Naive B cell (primary cell): ENCODE measurements around the gene PLAAT3. TPM values are rescaled to one million over a fixed set of nuclear protein-coding genes. Genes with fewer than 3 reads are reported as not detected.
"Not testable (repeated sequence)": the region's sequence is repeated elsewhere in the genome, so short reads cannot be mapped to it uniquely, and the experiment has no call there.

Experiments used
- ATAC-seq, 2 donors: fragments of 150-1000 bp; cut with Tn5 transposase; 2 replicates each; pipeline ENCODE4 v1.10.0; 2021; ENCODE audit warnings: low read depth in 2 of 2, mild to moderate bottlenecking in 2 of 2, moderate library complexity in 2 of 2
- DNase-seq: peaks from one replicate; pipeline ENCODE4 v3.0.0; 2022
- H3K27ac Mint-ChIP-seq, 6 donors: one replicate each; pipeline ENCODE4 v1.8.0; 2020 to 2022; ENCODE audit warnings: mild to moderate bottlenecking in 6 of 6, mixed read lengths in 6 of 6, moderate library complexity in 5 of 6, inconsistent platforms in 2 of 6
- H3K27me3 Mint-ChIP-seq, 3 donors: one replicate each; pipeline ENCODE4 v1.8.0; 2021 to 2022; ENCODE audit warnings: mixed read lengths in 3 of 3, mild to moderate bottlenecking in 1 of 3
- H3K36me3 Mint-ChIP-seq, 2 donors: one replicate each; pipeline ENCODE4 v1.8.0; 2020 to 2022; ENCODE audit warnings: mixed read lengths in 2 of 2, inconsistent platforms in 1 of 2, mild to moderate bottlenecking in 1 of 2
- H3K4me1 Mint-ChIP-seq, 3 donors: one replicate each; pipeline ENCODE4 v1.8.0; 2020 to 2022; ENCODE audit warnings: mixed read lengths in 3 of 3, inconsistent platforms in 1 of 3, mild to moderate bottlenecking in 1 of 3, moderate library complexity in 1 of 3
- H3K4me3 Mint-ChIP-seq, 8 donors: one replicate each; pipeline ENCODE4 v1.8.0; 2020 to 2022; ENCODE audit warnings: mild to moderate bottlenecking in 8 of 8, mixed read lengths in 8 of 8, moderate library complexity in 8 of 8, inconsistent platforms in 2 of 8
- H3K9me3 Mint-ChIP-seq, 7 donors: one replicate each; pipeline ENCODE4 v1.8.0; 2020 to 2022; ENCODE audit warnings: mixed read lengths in 7 of 7, mild to moderate bottlenecking in 5 of 7, inconsistent platforms in 2 of 7, moderate library complexity in 1 of 7
- polyA plus RNA-seq, 6 donors: library from polyadenylated mRNA; unstranded; fragments of 300-500 nt; fragmentation: Illumina TruSeq; gene quantifications; one replicate each; pipeline ENCODE4 v1.2.3, GENCODE V29; 2021; ENCODE audit warnings: low read depth in 6 of 6

The PLAAT3 gene
- polyA plus RNA-seq, 6 donors from 2014 or later: 0.21 to 0.40 (median 0.38) TPM; not detected in 3

- DNase-seq: no peak
- peaks cover 20 to 37% (median 21%) of the 10 kb centered on the region in 3 donors for H3K4me1 Mint-ChIP-seq
- peak; percentile 35 to 47 for ATAC-seq
- H3K36me3 Mint-ChIP-seq: no peaks in the 10 kb centered on the region
- H3K27me3 Mint-ChIP-seq: peaks cover 0 to 9% (median 0%) of the 10 kb centered on the region in 3 donors
- peak overlapping the region in 4 of 6 donors; percentile 61 to 91 (median 86) for H3K27ac Mint-ChIP-seq
- peak overlapping the region; percentile 80 to 94 (median 89) for H3K4me3 Mint-ChIP-seq
- H3K9me3 Mint-ChIP-seq: no peaks in the 10 kb centered on the region
Observed at GRCh38 chr11:63537293-63538101, 76.7 kb downstream of the PLAAT3 start.

GRCh38 chr11:63536669-63537292, 77.5 kb downstream of the PLAAT3 start, which contains the start of gene PLAAT4:
TSS of gene PLAAT4 (plus strand) at chr11:63536808. CDS start at chr11:63536869, 61 bp downstream.
- H3K27ac Mint-ChIP-seq: peak within 1 kb of the TSS; percentile 63 to 96 (median 86)
- DNase-seq (peak; percentile 22), ATAC-seq (peak; percentile 66 to 67)
- H3K4me3 Mint-ChIP-seq: peak within 1 kb of the TSS; percentile 80 to 94 (median 89)
- peaks cover 26 to 43% (median 28%) of the 10 kb centered on the region in 3 donors for H3K4me1 Mint-ChIP-seq
- H3K9me3 Mint-ChIP-seq: no peaks in the 10 kb centered on the region
- peaks cover 0 to 9% (median 0%) of the 10 kb centered on the region in 3 donors for H3K27me3 Mint-ChIP-seq
- H3K36me3 Mint-ChIP-seq: no peaks in the 10 kb centered on the region

DNA sequence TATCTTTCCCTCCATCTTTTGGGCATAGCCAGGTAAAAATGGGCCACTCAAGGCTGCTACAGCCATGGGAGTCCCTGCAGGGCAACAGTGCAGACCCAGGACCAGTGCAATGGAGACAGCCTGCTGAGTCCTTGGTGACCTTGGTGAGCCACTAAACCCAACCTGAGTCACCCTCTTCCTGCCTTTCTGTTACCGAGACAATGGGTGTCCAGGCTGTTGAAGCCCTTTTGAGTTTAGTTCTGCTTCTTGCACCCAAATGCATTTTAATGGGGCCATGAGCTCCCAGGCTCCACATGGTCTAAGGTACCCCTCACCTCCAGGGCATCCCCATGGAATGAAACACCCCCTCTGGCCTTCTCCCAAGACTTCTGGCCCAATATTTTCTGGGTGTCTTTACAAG, 78.5 kb downstream of the PLAAT3 start:
- Mint-ChIP-seq H3K36me3 (no peaks in the 10 kb centered on the region), H3K4me3 (peak overlapping the region in 7 of 8 donors; percentile 80 to 94 (median 89)), H3K9me3 (no peaks in the 10 kb centered on the region), H3K4me1 (peaks cover 32 to 47% (median 35%) of the 10 kb centered on the region in 3 donors), H3K27ac (peak overlapping the region in 4 of 6 donors; percentile 58 to 87 (median 64)), H3K27me3 (peaks cover 0 to 9% (median 0%) of the 10 kb centered on the region in 3 donors)
- DNase-seq: no peak
- no peak for ATAC-seq

DNA sequence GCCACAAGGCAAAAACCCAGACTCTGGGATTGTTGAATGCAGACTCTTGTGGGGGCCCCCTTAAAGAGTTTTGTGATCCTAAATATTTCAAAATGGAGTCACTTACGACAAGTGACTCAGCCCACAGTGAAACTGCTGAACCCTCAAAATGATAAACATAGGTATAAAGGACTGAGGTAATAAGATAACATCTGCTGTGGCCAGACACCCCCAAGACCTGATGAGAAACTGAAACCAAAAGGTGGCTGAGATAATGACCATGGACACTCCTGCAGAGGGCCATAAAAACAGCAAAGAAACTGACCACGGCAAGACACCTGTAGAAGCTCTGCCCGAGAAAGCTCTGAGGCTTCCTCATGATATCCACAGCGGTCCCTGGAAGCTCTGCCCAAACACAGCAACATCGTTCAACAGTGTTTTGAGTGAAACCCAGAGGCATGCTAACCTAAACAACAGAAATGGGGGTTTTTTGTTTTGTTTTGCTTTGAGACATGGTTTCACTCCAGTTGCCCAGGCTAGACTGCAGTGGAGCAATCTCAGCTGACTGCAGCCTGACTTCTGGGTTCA, 79.3 kb downstream of the PLAAT3 start:
- Mint-ChIP-seq H3K9me3 (no peaks in the 10 kb centered on the region), H3K36me3 (no peaks in the 10 kb centered on the region), H3K27me3 (peaks cover 0 to 9% (median 0%) of the 10 kb centered on the region in 3 donors), H3K27ac (peak overlapping the region in 2 of 6 donors; percentile 38 to 87), H3K4me3 (peak overlapping the region in 3 of 8 donors; percentile 15 to 47 (median 31)), H3K4me1 (peaks cover 32 to 45% (median 35%) of the 10 kb centered on the region in 3 donors)
- DNase-seq (no peak), ATAC-seq (peak in 1 of 2 donors; percentile 29)

GRCh38 chr11:63534076-63534475, 80.2 kb downstream of the PLAAT3 start:
- peak overlapping the region in 2 of 8 donors; percentile 46 to 52 for H3K4me3 Mint-ChIP-seq
- ATAC-seq (no peak), DNase-seq (no peak)
- H3K27ac Mint-ChIP-seq: peak overlapping the region in 2 of 6 donors; percentile 26 to 80
- H3K27me3 Mint-ChIP-seq: peaks cover 0 to 9% (median 0%) of the 10 kb centered on the region in 3 donors
- H3K36me3 Mint-ChIP-seq: no peaks in the 10 kb centered on the region
- H3K9me3 Mint-ChIP-seq: no peaks in the 10 kb centered on the region
- H3K4me1 Mint-ChIP-seq: peaks cover 35 to 45% (median 35%) of the 10 kb centered on the region in 3 donors

DNA sequence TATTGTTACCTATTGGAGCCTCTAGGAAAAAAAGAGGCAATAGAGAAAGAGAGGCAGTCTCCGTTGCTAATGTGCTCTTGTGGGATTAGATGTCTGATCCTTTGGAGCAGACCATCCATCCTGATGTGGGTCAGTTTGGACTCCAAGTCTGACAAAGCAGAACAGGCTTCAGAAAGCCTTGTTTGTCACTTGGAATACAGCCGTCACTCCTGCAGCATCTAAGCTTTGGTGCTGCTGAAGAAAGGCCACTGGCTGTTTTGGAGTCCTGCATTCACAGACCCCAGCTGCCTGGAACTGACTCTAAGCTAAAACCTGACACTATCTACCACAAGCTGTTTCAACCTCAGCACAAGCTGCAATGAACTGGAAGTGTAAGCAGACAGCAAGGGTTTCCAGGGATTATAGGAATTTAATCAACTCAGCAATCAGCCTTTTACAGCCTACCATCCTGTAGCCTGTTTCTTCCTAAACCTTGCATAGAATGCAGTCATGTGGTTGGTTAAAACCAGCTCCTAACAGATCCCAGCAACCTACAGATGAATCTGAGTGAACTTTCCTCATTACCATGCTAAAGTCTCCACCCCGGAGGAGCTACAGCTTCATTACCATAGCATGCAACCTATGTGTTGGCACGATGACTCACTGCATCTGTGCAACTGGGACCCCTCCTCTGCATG, 81.3 kb downstream of the PLAAT3 start:
- peaks cover 0 to 9% (median 3%) of the 10 kb centered on the region in 3 donors for H3K27me3 Mint-ChIP-seq
- ATAC-seq (no peak), DNase-seq (no peak)
- H3K4me3 Mint-ChIP-seq: peak overlapping the region in 1 of 8 donors; percentile 6
- H3K4me1 Mint-ChIP-seq: peaks cover 29 to 43% (median 38%) of the 10 kb centered on the region in 3 donors
- H3K27ac Mint-ChIP-seq: peak overlapping the region in 1 of 6 donors; percentile 26
- no peaks in the 10 kb centered on the region for H3K9me3 Mint-ChIP-seq
- no peaks in the 10 kb centered on the region for H3K36me3 Mint-ChIP-seq

- Mint-ChIP-seq H3K27ac (peak overlapping the region in 4 of 6 donors; percentile 7 to 42 (median 24)), H3K36me3 (no peaks in the 10 kb centered on the region), H3K9me3 (no peaks in the 10 kb centered on the region), H3K4me1 (peaks cover 22 to 41% (median 34%) of the 10 kb centered on the region in 3 donors), H3K27me3 (peaks cover 0 to 9% (median 3%) of the 10 kb centered on the region in 3 donors), H3K4me3 (peak overlapping the region in 3 of 8 donors; percentile 6 to 62 (median 7))
- ATAC-seq: no peak
- DNase-seq: no peak
Observed at GRCh38 chr11:63532117-63532516, 82.1 kb downstream of the PLAAT3 start.

DNA sequence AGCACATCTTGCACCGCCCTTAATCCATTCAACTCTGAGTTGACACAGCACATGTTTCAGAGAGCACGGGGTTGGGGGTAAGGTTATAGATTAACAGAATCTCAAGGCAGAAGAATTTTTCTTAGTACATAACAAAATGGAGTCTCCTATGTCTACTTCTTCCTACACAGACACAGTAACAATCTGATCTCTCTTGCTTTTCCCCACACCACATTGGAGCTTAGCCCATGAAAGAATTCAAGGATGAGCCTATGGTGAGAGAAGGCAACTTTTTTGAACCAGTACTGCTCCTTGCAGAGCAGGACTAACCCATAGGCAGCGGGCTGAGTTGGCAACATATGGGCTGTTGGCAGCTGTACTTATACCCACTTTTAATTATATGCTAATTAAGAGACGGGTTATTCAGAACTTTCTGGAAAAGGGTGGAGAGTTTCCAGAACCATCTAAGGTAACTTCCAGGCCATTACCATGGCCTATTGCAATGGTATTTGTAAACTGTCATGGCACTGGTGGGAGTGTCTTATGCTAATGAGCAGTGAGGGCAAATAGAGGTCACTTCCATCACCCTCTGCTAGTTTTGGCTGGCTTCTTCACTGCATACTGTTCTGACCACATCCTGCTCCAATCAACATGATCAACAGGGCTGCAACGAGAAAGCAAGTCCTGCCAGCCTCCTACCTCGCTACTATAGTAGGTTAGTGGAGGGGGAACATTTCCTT, 83.0 kb downstream of the PLAAT3 start:
- not testable (repeated sequence) for H3K36me3 Mint-ChIP-seq, H3K9me3 Mint-ChIP-seq, H3K27me3 Mint-ChIP-seq
- peak; percentile 46 for DNase-seq
- Mint-ChIP-seq H3K27ac (peak overlapping the region in 3 of 6 donors; percentile 7 to 63 (median 32)), H3K4me1 (peaks cover 20 to 32% (median 25%) of the 10 kb centered on the region in 3 donors), H3K4me3 (peak overlapping the region in 3 of 8 donors; percentile 4 to 38 (median 34))
- peak; percentile 97 for ATAC-seq

GRCh38 chr11:63530021-63530420, 84.2 kb downstream of the PLAAT3 start:
- Mint-ChIP-seq H3K4me3 (peak overlapping the region in 1 of 8 donors; percentile 40), H3K36me3 (no peaks in the 10 kb centered on the region), H3K27me3 (peaks cover 0 to 9% (median 3%) of the 10 kb centered on the region in 3 donors), H3K9me3 (peaks cover 0 to 2% (median 0%) of the 10 kb centered on the region in 7 donors), H3K4me1 (peaks cover 20 to 28% (median 21%) of the 10 kb centered on the region in 3 donors), H3K27ac (peak overlapping the region in 3 of 6 donors; percentile 8 to 68 (median 22))
- ATAC-seq (no peak), DNase-seq (no peak)

DNA sequence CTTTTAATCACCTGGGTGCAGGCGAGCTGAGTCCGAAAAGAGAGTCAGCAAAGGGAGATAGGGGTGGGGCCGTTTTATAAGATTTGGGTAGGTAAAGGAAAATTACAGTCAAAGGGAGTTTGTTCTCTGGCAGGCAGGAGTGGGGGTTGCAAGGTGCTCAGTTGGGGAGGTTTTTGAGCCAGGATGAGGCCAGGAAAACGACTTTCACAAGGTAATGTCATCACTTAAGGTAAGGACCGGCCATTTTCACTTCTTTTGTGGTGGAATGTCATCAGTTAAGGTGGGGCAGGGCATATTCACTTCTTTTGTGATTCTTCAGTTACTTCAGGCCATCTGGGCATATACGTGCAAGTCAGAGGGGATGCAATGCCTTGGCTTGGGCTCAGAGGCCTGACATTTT, 84.9 kb downstream of the PLAAT3 start:
- H3K4me1 Mint-ChIP-seq: peaks cover 20 to 28% (median 21%) of the 10 kb centered on the region in 3 donors
- H3K27me3 Mint-ChIP-seq, H3K36me3 Mint-ChIP-seq, ATAC-seq, H3K4me3 Mint-ChIP-seq, DNase-seq, H3K9me3 Mint-ChIP-seq: not testable (repeated sequence)
- H3K27ac Mint-ChIP-seq: peak overlapping the region in 2 of 6 donors; percentile 22 to 70

GRCh38 chr11:63528729-63529278, 85.4 kb downstream of the PLAAT3 start:
- H3K27me3 Mint-ChIP-seq, DNase-seq, H3K36me3 Mint-ChIP-seq, H3K4me3 Mint-ChIP-seq, ATAC-seq, H3K9me3 Mint-ChIP-seq: not testable (repeated sequence)
- peaks cover 20 to 28% (median 21%) of the 10 kb centered on the region in 3 donors for H3K4me1 Mint-ChIP-seq
- peak overlapping the region in 1 of 6 donors; percentile 22 for H3K27ac Mint-ChIP-seq

DNA sequence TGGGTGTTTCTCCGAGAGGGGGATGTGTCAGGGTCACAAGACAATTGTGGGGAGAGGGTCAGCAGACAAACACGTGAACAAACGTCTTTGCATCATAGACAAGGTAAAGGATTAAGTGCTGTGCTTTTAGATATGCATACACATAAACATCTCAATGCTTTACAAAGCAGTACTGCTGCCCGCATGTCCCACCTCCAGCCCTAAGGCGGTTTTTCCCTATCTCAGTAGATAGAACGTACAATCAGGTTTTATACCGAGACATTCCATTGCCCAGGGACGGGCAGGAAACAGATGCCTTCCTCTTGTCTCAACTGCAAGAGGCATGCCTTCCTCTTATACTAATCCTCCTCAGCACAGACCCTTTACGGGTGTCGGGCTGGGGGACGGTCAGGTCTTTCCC, 86.1 kb downstream of the PLAAT3 start:
- H3K27me3 Mint-ChIP-seq: peaks cover 8 to 14% (median 11%) of the 10 kb centered on the region in 3 donors
- H3K9me3 Mint-ChIP-seq: peaks cover 0 to 13% (median 4%) of the 10 kb centered on the region in 7 donors
- ATAC-seq, H3K36me3 Mint-ChIP-seq, H3K27ac Mint-ChIP-seq, DNase-seq: not testable (repeated sequence)
- H3K4me3 Mint-ChIP-seq: peak overlapping the region in 1 of 8 donors; percentile 22
- peaks cover 17 to 28% (median 21%) of the 10 kb centered on the region in 3 donors for H3K4me1 Mint-ChIP-seq
